PC-3 (cell line): ENCODE data around the gene CLTA. TPM values are rescaled to one million over a fixed set of nuclear protein-coding genes. Genes with fewer than 3 reads are reported as not detected.
A peak's percentile ranks its signal among the peaks of the same experiment; 100 is the strongest.

Source experiments
- ATAC-seq: fragments of 200-7000 bp; cut with Tn5 transposase; 2 replicates; pipeline ENCODE4 v1.9.1; 2020; ENCODE audit warnings: mild to moderate bottlenecking, moderate library complexity
- BruUV-seq: library from RNA; stranded (reverse); fragments of 400-500 nt; replicated peaks from 2 replicates; lab custom pipeline; 2021; lab: Mats Ljungman, UMichigan
- CTCF ChIA-PET: fragments of 300-600 bp; sonication (Branson Sonifier 250); formaldehyde crosslinking; loops from one replicate; lab custom pipeline; 2022; ENCODE audit warnings: antibody characterized with exemption; lab: Charles Lee
- POLR2A ChIA-PET: fragments of 300-600 bp; sonication (Branson Sonifier 250); formaldehyde crosslinking; loops from one replicate; lab custom pipeline; 2022; ENCODE audit warnings: antibody characterized with exemption; ENCODE audit not compliant: unreplicated experiment; lab: Charles Lee
- DNase-seq: peaks from one replicate; pipeline ENCODE4 v3.0.0-alpha.2; 2015
- H2AFZ ChIP-seq: fragments of 300-600 bp; sonication (generic); 2 replicates; pipeline ENCODE4 v1.6.0; 2016; ENCODE audit warnings: antibody characterized with exemption, low read length
- H3F3A ChIP-seq: fragments of 300-600 bp; sonication (generic); one replicate; pipeline ENCODE4 v1.6.0; 2017; ENCODE audit warnings: antibody characterized with exemption, low read length, control low read depth, mild to moderate bottlenecking; ENCODE audit not compliant: unreplicated experiment
- H3K27ac ChIP-seq: fragments of 300-600 bp; sonication (generic); 2 replicates; pipeline ENCODE4 v1.5.1; 2016; ENCODE audit warnings: mild to moderate bottlenecking, low read length
- H3K27me3 ChIP-seq: fragments of 300-600 bp; sonication (generic); 2 replicates; pipeline ENCODE4 v1.6.1; 2016; ENCODE audit warnings: low read length, mixed read lengths
- H3K36me3 ChIP-seq: fragments of 300-600 bp; sonication (generic); 2 replicates; pipeline ENCODE4 v1.6.1; 2016; ENCODE audit warnings: low read depth, mixed run types, low read length, mixed read lengths
- H3K4me1 ChIP-seq: fragments of 300-600 bp; sonication (generic); 2 replicates; pipeline ENCODE4 v1.5.1; 2016; ENCODE audit warnings: low read length; ENCODE audit not compliant: insufficient read depth
- H3K4me2 ChIP-seq: fragments of 300-600 bp; sonication (generic); 2 replicates; pipeline ENCODE4 v1.6.0; 2016; ENCODE audit warnings: low read length
- H3K4me3 ChIP-seq: fragments of 300-600 bp; sonication (generic); 2 replicates; pipeline ENCODE4 v1.5.1; 2016; ENCODE audit warnings: mild to moderate bottlenecking, low read length, mixed read lengths
- H3K79me2 ChIP-seq: fragments of 300-600 bp; sonication (generic); 2 replicates; pipeline ENCODE4 v1.6.1; 2017; ENCODE audit warnings: low read length, mixed read lengths
- H3K9ac ChIP-seq: fragments of 300-600 bp; sonication (generic); 2 replicates; pipeline ENCODE4 v1.6.0; 2016; ENCODE audit warnings: mild to moderate bottlenecking, low read length
- H3K9me2 ChIP-seq: fragments of 300-600 bp; sonication (generic); replicated peaks from 2 replicates; pipeline ENCODE4 v1.6.1; 2016; ENCODE audit warnings: mixed run types, low read length, mixed read lengths
- H3K9me3 ChIP-seq: fragments of 300-600 bp; sonication (generic); 2 replicates; pipeline ENCODE4 v1.6.1; 2016; ENCODE audit warnings: low read length, mixed read lengths
- H4K20me1 ChIP-seq: fragments of 300-600 bp; sonication (generic); 2 replicates; pipeline ENCODE4 v1.6.1; 2016; ENCODE audit warnings: low read length, mixed read lengths
- CTCF ChIP-seq: fragments of 300-600 bp; sonication (generic); conservative IDR thresholded peaks from 2 replicates; pipeline ENCODE4 v1.5.1; 2017; ENCODE audit warnings: antibody characterized with exemption, low read depth, mild to moderate bottlenecking, low read length
- EZH2 ChIP-seq: fragments of 300-600 bp; sonication (generic); IDR thresholded peaks from one replicate; pipeline ENCODE4 v1.6.1; 2017; ENCODE audit warnings: antibody characterized with exemption, mild to moderate bottlenecking, low read length; ENCODE audit not compliant: unreplicated experiment
- EZH2phosphoT487 ChIP-seq: fragments of 300-600 bp; sonication (generic); IDR thresholded peaks from 2 replicates; pipeline ENCODE4 v1.6.1; 2018; ENCODE audit warnings: mild to moderate bottlenecking, antibody characterized with exemption, low read length, borderline replicate concordance
- intact Hi-C: fragments of 100-400 bp; cut with micrococcal nuclease; formaldehyde crosslinking; loops from 2 replicates; pipeline ENCODE4 v1.9.0; 2023
- total RNA-seq: library from RNA; depleted of rRNA; stranded (reverse); fragments of >200 nt; gene quantifications from 2 replicates; pipeline ENCODE4 v1.2.3, GENCODE V29; 2014

CLTA gene
- total RNA-seq, 1 experiment from 2014 or later = 259 TPM

GRCh38 chr9:36193023-36193422 is 2.3 kb downstream of the CLTA start:
- ChIA-PET CTCF (interaction anchor here (0.5 kb wide), 1 partner anchor 28 kb away, joined by 7 read pairs; no protein-coding TSS in a partner anchor), POLR2A (no interaction called here)
- H3K4me3 ChIP-seq = peak overlapping the region; percentile 96
- no peak overlapping the region for H3K27ac ChIP-seq
- no peaks in the 10 kb centered on the region for H3F3A ChIP-seq
- TF ChIP-seq CTCF (no peak), EZH2 (no peak), EZH2phosphoT487 (no peak)
- no TSS peak for BruUV-seq
- intact Hi-C loops = no loop called here
- H3K79me2 ChIP-seq = peaks cover 65% of the 10 kb centered on the region
- peaks cover 17% of the 10 kb centered on the region for H3K4me1 ChIP-seq
- H4K20me1 ChIP-seq = peaks cover 32% of the 10 kb centered on the region
- H3K4me2 ChIP-seq = peak overlapping the region; percentile 94
- H3K9me2 ChIP-seq = no peaks in the 10 kb centered on the region
- no peak overlapping the region for H2AFZ ChIP-seq
- peaks cover 8% of the 10 kb centered on the region; the same call in 1 of the 2 replicates for H3K36me3 ChIP-seq
- no peaks in the 10 kb centered on the region for H3K9me3 ChIP-seq
- peak overlapping the region; percentile 99; the same call in 1 of the 2 replicates for H3K9ac ChIP-seq
- DNase-seq (no peak), ATAC-seq (no peak)
- no peaks in the 10 kb centered on the region for H3K27me3 ChIP-seq

- BruUV-seq = no TSS peak
- intact Hi-C loops = no loop called here
- H3K27ac ChIP-seq = no peak overlapping the region
- ChIA-PET CTCF (no interaction called here), POLR2A (no interaction called here)
- no peaks in the 10 kb centered on the region for H3F3A ChIP-seq
- DNase-seq (no peak), ATAC-seq (no peak)
- H4K20me1 ChIP-seq = peaks cover 32% of the 10 kb centered on the region
- H3K79me2 ChIP-seq = peaks cover 65% of the 10 kb centered on the region
- peaks cover 17% of the 10 kb centered on the region for H3K4me1 ChIP-seq
- TF ChIP-seq EZH2phosphoT487 = no peak
- TF ChIP-seq EZH2 = no peak
- no peak for TF ChIP-seq CTCF
- H3K9ac ChIP-seq = no peak overlapping the region
- no peaks in the 10 kb centered on the region for H3K27me3 ChIP-seq
- H3K9me2 ChIP-seq = no peaks in the 10 kb centered on the region
- no peaks in the 10 kb centered on the region for H3K9me3 ChIP-seq
- H3K4me2 ChIP-seq = 0 out of 2 replicates have a peak overlapping the region, but pooled peaks have one; percentile 13
- no peak overlapping the region for H2AFZ ChIP-seq
- peaks cover 12% of the 10 kb centered on the region; the same call in 1 of the 2 replicates for H3K36me3 ChIP-seq
- H3K4me3 ChIP-seq = no peak overlapping the region
These were observed 3.7 kb downstream of the CLTA start for GRCh38 chr9:36194326-36195000.

- BruUV-seq = no TSS peak
- H3K79me2 ChIP-seq = peaks cover 30% of the 10 kb centered on the region
- no peaks in the 10 kb centered on the region for H3F3A ChIP-seq
- POLR2A ChIA-PET = no interaction called here
- peak; percentile 42 for TF ChIP-seq CTCF
- no peak for TF ChIP-seq EZH2
- no peak overlapping the region for H3K9ac ChIP-seq
- intact Hi-C loops = no loop called here
- H3K9me3 ChIP-seq = no peaks in the 10 kb centered on the region
- H3K9me2 ChIP-seq = no peaks in the 10 kb centered on the region
- no peak overlapping the region for H3K27ac ChIP-seq
- H3K27me3 ChIP-seq = no peaks in the 10 kb centered on the region
- peaks cover 18% of the 10 kb centered on the region for H3K4me1 ChIP-seq
- H4K20me1 ChIP-seq = 0 out of 2 replicates have a peak, but pooled peaks cover 7% of the 10 kb centered on the region
- CTCF ChIA-PET = no interaction called here
- H2AFZ ChIP-seq = no peak overlapping the region
- DNase-seq (no peak), ATAC-seq (peak; percentile 60)
- no peak overlapping the region for H3K4me2 ChIP-seq
- H3K4me3 ChIP-seq = no peak overlapping the region
- peaks cover 73% of the 10 kb centered on the region for H3K36me3 ChIP-seq
These were observed 14.3 kb downstream of the CLTA start for GRCh38 chr9:36204906-36205547.
